Measurements from ENCODE around the gene CDC6. TPM values are rescaled to one million over a fixed set of nuclear protein-coding genes. Genes with fewer than 3 reads are reported as not detected.
A peak's percentile ranks its signal among the peaks of the same experiment; 100 is the strongest.

The CDC6 gene
- total and polyA plus RNA-seq, 11 donors, result 0.07 to 9.8 (median 0.69) TPM

DNA sequence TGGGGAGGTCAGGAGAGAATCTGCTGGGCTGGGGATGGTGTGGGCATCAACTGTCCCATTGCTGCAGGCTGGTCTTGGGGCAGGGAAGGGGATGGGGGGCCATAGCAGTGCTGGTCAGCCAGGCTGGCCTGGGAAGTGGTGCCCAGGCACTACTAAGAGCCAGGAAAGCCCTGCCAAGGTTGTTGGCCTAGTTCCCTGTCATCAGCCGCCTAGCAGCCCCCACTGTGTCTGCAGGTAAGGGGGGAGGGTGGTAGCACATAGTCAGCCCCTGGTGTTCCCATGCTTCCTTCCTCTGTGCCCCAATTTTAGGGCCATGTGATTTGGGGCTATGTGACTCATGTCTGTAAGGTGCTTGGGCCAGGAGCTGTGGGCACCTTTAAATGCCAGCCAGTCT, 59.1 kb downstream of the CDC6 start:
- peaks cover 0 to 36% (median 24%) of the 10 kb centered on the region in 9 donors for H3K36me3 ChIP-seq
- intact Hi-C loops (cut with DNase I), result no loop called here
- peak overlapping the region in 8 of 12 donors; percentile 25 to 97 (median 85) for H3K4me3 ChIP-seq
- 14 to 38% (median 31%) methylated on average over 1 of the region's 1 CpG for WGBS, 4 donors
- H3K9me3 ChIP-seq, result no peaks in the 10 kb centered on the region
- TF ChIP-seq, protein P1, sequence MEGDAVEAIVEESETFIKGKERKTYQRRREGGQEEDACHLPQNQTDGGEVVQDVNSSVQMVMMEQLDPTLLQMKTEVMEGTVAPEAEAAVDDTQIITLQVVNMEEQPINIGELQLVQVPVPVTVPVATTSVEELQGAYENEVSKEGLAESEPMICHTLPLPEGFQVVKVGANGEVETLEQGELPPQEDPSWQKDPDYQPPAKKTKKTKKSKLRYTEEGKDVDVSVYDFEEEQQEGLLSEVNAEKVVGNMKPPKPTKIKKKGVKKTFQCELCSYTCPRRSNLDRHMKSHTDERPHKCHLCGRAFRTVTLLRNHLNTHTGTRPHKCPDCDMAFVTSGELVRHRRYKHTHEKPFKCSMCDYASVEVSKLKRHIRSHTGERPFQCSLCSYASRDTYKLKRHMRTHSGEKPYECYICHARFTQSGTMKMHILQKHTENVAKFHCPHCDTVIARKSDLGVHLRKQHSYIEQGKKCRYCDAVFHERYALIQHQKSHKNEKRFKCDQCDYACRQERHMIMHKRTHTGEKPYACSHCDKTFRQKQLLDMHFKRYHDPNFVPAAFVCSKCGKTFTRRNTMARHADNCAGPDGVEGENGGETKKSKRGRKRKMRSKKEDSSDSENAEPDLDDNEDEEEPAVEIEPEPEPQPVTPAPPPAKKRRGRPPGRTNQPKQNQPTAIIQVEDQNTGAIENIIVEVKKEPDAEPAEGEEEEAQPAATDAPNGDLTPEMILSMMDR (IDR thresholded peaks at IDR 0.05), result no peak
- TF ChIP-seq POLR2A (IDR thresholded peaks at IDR 0.05), result no peak
- ATAC-seq, result no peak
- no peaks in the 10 kb centered on the region for H3K27me3 ChIP-seq
- peak in 1 of 5 donors; percentile 13 for DNase-seq
- peak overlapping the region; percentile 88 to 99 (median 96) for H3K27ac ChIP-seq
- H3K4me1 ChIP-seq, result peaks cover 35 to 91% (median 71%) of the 10 kb centered on the region in 12 donors

DNA sequence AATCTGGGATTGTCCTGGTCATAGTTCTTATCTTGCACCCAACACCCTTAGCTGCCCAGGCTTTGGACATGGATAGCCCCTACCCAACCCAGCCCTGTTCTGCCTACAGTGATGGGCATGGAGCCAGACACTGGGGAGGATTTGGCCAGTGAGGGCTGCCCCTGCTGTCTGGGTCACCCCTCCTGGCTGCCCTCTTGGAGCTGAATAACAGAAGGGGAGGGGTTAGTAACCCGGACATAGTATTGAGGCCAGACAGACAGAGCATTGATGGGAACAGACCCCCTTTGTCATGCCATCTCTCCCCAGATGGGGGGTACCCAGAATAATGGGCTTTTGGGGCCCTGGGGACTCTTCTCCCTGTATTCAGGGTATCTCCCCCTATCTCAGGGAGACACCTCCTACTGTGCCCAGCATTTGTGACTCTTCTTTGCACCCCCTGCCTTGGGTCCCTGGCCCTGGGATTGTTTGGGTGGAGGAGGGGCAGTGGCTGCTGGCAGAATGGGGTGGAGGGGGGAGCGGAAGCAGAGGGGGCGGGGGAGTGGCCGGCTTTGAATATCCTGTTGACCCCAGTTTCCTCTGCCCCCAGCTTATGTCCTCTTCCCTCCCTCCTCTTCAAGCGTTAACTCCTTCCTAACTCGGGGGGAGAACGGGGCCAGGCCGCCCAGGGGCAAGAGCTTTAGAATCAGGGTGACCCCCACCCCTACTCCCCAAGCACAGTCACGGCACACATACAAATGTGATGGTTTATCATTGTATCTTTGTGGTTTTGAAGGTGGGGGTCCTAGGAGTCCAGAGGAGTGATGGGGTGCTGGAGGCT, 59.8 kb downstream of the CDC6 start:
- intact Hi-C loops (cut with DNase I), result loop anchor here in 4 of 10 donors (2.0 kb wide), 2 partner anchors 37 to 39 kb away; partner anchors contain the start of gene RARA (in 3 of the 4)
- peak overlapping the region; percentile 35 to 99 (median 96) for H3K27ac ChIP-seq

DNA sequence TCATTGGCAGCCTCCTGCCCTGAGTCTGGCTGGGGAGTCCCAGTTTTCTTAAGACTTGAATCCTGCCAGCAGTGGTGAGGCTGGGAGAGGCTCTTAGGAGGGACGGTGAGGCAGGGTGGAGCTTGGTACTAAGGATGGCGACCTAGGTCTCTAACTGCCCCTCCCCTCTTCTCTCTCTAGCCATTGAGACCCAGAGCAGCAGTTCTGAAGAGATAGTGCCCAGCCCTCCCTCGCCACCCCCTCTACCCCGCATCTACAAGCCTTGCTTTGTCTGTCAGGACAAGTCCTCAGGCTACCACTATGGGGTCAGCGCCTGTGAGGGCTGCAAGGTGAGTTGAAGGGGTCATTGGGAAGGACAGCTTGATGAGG, 60.4 kb downstream of the CDC6 start:
- peak overlapping the region; percentile 35 to 99 (median 95) for H3K27ac ChIP-seq
- H3K27me3 ChIP-seq, result no peaks in the 10 kb centered on the region
- intact Hi-C loops (cut with DNase I), result loop anchor here in 4 of 10 donors (2.0 kb wide), 2 partner anchors 37 to 39 kb away; partner anchors contain the start of gene RARA (in 3 of the 4)
- no peaks in the 10 kb centered on the region for H3K9me3 ChIP-seq
- peaks cover 35 to 94% (median 72%) of the 10 kb centered on the region in 12 donors for H3K4me1 ChIP-seq
- peaks cover 0 to 49% (median 38%) of the 10 kb centered on the region in 9 donors for H3K36me3 ChIP-seq
- ATAC-seq (no peak), DNase-seq (peak in 1 of 5 donors; percentile 5)
- H3K4me3 ChIP-seq, result peak overlapping the region in 9 of 12 donors; percentile 7 to 97 (median 25)
- WGBS, 4 donors, result 43 to 50% (median 45%) methylated on average over 5 of the region's 5 CpGs
- TF ChIP-seq POLR2A (IDR thresholded peaks at IDR 0.05), result no peak
- TF ChIP-seq, protein P1 (IDR thresholded peaks at IDR 0.05), result no peak

More for the DNA sequence above, 59.8 kb downstream of the CDC6 start:
- H3K27me3 ChIP-seq, result no peaks in the 10 kb centered on the region
- DNase-seq, result peak in 2 of 5 donors; percentile 63 to 69
- H3K9me3 ChIP-seq, result no peaks in the 10 kb centered on the region
- peaks cover 35 to 96% (median 72%) of the 10 kb centered on the region in 12 donors for H3K4me1 ChIP-seq
- H3K36me3 ChIP-seq, result peaks cover 0 to 43% (median 32%) of the 10 kb centered on the region in 9 donors
- H3K4me3 ChIP-seq, result peak overlapping the region in 9 of 12 donors; percentile 7 to 97 (median 25)
- 27 to 46% (median 30%) methylated on average over 7 to 9 of the region's 9 CpGs for WGBS, 4 donors
- TF ChIP-seq, protein P1 (IDR thresholded peaks at IDR 0.05), result no peak
- no peak for TF ChIP-seq POLR2A (IDR thresholded peaks at IDR 0.05)
- ATAC-seq, result no peak

Data from heart left ventricle (tissue), 16 donors.